PC-9 (cell line): Measurements from ENCODE around the gene CFC1.
"Not testable (repeated sequence)": the region's sequence is repeated elsewhere in the genome, so short reads cannot be mapped to it uniquely, and the experiment has no call there.

Experiments used
- CTCF ChIP-seq: fragments of 200-600 bp; sonication (generic); conservative IDR thresholded peaks from 2 replicates; pipeline ENCODE4 v1.6.1; 2017; ENCODE audit warnings: mixed run types, antibody characterized with exemption, mild to moderate bottlenecking, moderate library complexity
- EZH2 ChIP-seq: fragments of 200-600 bp; sonication (generic); IDR thresholded peaks from 2 replicates; pipeline ENCODE4 v1.8.0; 2017; ENCODE audit warnings: antibody characterized with exemption, low read depth

- not testable (repeated sequence) for TF ChIP-seq CTCF, EZH2
These were observed 9.9 kb upstream of the CFC1 start for GRCh38 chr2:130609002-130609920.
